Stimulated activated CD4-positive, alpha-beta T cell treated with anti-CD3 and anti-CD28 coated beads, Interleukin-15, amount 100 ng/mL, for 1 hour (primary cell): ENCODE measurements around the gene ZCCHC2.

ENCODE experiments used
- DNase-seq, 2 donors: peaks; one replicate each; pipeline ENCODE4 v3.0.0-alpha.2; 2020; ENCODE audit warnings: low read depth in 1 of 2, low spot score in 1 of 2

ZCCHC2 gene

GRCh38 chr18:62607302-62607701 lies 84.5 kb downstream of the ZCCHC2 start:
- DNase-seq, result no peak

- DNase-seq, result no peak
Measured at GRCh38 chr18:62607708-62608428, 85.0 kb downstream of the ZCCHC2 start.

- no peak for DNase-seq
Measured at GRCh38 chr18:62609764-62610163, 86.9 kb downstream of the ZCCHC2 start.

GRCh38 chr18:62610351-62610700 lies 87.5 kb downstream of the ZCCHC2 start:
- DNase-seq, result no peak

- DNase-seq, result no peak
Measured at GRCh38 chr18:62610701-62611411, 88.0 kb downstream of the ZCCHC2 start.

GRCh38 chr18:62611453-62612288 lies 88.8 kb downstream of the ZCCHC2 start:
- DNase-seq, result no peak

- DNase-seq, result no peak
Measured at GRCh38 chr18:62612289-62612645, 89.4 kb downstream of the ZCCHC2 start.

- DNase-seq, result no peak
Measured at GRCh38 chr18:62612776-62613175, 90.0 kb downstream of the ZCCHC2 start.

GRCh38 chr18:62614494-62614893 lies 91.7 kb downstream of the ZCCHC2 start:
- no peak for DNase-seq

GRCh38 chr18:62616331-62616805 lies 93.5 kb downstream of the ZCCHC2 start:
- no peak for DNase-seq

GRCh38 chr18:62617793-62618591 lies 95.2 kb downstream of the ZCCHC2 start:
- no peak for DNase-seq

- DNase-seq, result no peak
Measured at GRCh38 chr18:62618735-62619134, 95.9 kb downstream of the ZCCHC2 start.

- DNase-seq, result no peak
Measured at GRCh38 chr18:62621546-62621945, 98.7 kb downstream of the ZCCHC2 start.

GRCh38 chr18:62625019-62625418 lies 102.2 kb downstream of the ZCCHC2 start:
- no peak for DNase-seq
